Measurements from ENCODE around the gene DBF4B. TPM values are rescaled to one million over a fixed set of nuclear protein-coding genes. Genes with fewer than 3 reads are reported as not detected.

Gene DBF4B
- total RNA-seq, 2 donors from 2014 or later = 18.0 to 48.1 TPM

DNA sequence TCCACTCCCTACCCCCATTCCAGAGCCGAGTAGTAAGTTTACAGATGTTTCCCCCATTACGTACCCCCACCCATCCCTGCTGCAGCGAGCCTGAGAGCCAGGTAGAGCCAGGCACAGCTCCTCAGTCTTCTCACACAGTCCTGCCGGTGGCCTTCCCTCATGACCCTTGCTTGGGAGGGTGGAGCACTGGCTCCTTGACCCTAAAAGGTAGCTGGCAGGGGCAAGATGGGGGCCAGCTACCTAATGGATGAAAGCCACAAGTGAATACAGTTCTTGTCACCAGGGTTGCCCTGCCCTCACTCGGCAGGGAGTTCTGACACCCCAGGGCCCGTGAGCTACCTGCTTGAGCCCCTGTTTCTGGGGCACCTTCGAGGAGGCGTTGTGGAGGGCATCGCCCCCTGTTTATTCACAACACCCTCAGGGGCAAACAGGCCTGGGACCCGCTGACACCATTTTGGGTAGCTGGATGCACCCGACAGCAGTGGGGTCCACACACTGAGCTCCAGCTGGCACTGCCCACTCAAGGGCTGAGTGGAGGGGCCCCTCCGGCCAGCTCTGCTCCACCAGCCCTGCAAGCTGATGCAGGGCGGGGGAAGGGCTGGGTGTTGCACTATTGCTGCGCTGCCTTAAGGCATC is 72.5 kb downstream of the DBF4B start:
- H3K27ac Mint-ChIP-seq = no peak overlapping the region
- no peaks in the 10 kb centered on the region for H3K9me3 Mint-ChIP-seq
- ATAC-seq = no peak
- H3K27me3 Mint-ChIP-seq = peaks cover 0 to 3% of the 10 kb centered on the region in 2 donors
- no peak overlapping the region for H3K4me3 Mint-ChIP-seq
- peaks cover 0 to 11% of the 10 kb centered on the region in 2 donors for H3K4me1 Mint-ChIP-seq (ENCODE audit: low read depth in 2 of 2)
- no peak for DNase-seq (ENCODE audit: low spot score)
- H3K36me3 Mint-ChIP-seq = no peaks in the 10 kb centered on the region

DNA sequence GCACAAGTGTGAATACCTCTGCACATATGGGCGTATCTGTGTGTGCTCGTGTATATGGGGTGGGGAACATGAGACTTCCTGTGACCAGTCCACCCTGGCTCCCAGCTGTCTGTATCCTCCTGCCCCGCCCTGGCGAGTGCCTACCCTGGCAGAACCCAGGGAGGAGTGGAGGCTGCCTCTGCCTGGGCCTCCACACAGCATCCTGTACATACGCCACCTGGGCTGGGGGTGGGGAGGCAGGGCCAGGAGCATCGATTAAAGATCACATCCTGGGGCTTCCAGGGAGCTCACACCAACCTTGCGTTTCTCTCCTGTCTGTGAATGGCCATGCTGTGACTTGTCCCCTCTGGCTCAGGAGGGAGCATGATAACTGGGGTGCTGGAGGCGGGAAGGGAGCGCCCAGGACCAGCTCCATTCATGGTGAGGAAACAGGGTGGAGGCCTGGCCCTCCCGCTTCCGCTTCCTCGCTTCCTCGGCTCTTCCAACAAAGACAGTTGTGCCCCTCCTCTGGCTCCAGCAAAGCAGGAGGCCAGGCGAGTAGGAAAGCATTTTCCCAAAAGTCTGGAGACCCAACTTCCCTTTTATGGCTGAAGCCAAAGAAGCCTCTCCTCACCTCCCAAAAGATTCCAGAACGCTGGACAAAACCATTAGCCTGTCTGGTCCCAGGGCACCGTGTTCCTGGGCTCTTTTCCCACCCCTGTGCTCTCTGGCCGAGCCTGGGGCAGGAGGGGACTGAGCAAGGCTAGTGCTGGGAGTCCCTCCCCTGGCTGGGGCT is 73.3 kb downstream of the DBF4B start:
- Mint-ChIP-seq H3K9me3 (no peaks in the 10 kb centered on the region), H3K27ac (no peak overlapping the region), H3K4me3 (no peak overlapping the region), H3K4me1 (ENCODE audit: low read depth in 2 of 2) (peaks cover 0 to 8% of the 10 kb centered on the region in 2 donors), H3K36me3 (no peaks in the 10 kb centered on the region), H3K27me3 (peaks cover 0 to 3% of the 10 kb centered on the region in 2 donors)
- no peak for ATAC-seq
- no peak for DNase-seq (ENCODE audit: low spot score)

DNA sequence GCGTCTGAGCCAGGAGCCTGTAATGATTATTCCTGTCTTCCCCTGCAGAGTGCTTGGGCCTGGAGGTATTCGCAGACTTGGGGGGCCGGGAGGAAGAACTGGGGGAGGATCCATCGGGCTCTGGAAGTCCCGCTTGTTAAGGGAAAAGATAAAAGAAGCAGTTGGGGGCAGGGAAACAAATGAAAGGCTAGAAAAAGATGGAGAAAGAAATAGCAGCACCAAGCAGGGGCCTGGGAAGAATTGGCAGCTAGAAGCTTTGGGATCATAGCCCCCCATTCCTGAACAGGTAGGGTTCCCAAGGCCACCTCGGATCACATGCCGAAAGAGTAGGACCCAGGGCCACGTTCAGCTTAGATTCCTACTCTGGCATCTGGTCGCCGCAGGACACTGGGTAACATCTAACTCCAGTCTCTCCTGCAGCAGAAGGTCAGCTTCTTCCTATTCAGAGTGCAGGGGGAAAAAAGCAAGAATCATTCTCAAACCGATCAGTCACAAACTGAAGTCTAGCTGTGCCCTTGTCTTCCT is 73.9 kb downstream of the DBF4B start:
- no peak for ATAC-seq
- H3K4me3 Mint-ChIP-seq = no peak overlapping the region

DNA sequence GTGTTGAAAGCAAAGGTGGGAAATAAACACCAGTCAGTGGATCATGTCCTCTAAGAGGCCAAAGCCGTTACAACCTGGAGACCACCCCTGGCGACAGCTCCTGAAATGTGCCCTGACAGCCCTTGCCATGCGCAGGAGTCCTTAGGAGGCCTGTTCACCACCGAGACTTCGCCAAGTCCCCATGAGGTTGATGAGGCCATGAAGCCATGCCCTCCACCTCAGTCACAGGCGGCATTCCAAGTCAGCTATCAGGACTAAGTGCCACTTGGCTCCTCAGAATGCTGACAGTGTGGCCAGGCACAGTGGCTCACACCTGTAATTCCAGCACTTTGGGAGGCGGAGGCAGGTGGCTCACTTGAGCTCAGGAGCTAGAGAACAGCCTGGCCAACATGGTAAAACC is 77.5 kb downstream of the DBF4B start:
- Mint-ChIP-seq H3K27ac (no peak overlapping the region), H3K9me3 (no peaks in the 10 kb centered on the region), H3K4me3 (no peak overlapping the region), H3K36me3 (no peaks in the 10 kb centered on the region), H3K27me3 (no peaks in the 10 kb centered on the region), H3K4me1 (ENCODE audit: low read depth in 2 of 2) (no peaks in the 10 kb centered on the region)
- DNase-seq (ENCODE audit: low spot score) (no peak), ATAC-seq (no peak)

More for the DNA sequence above, 73.9 kb downstream of the DBF4B start:
- H3K9me3 Mint-ChIP-seq = no peaks in the 10 kb centered on the region
- no peak overlapping the region for H3K27ac Mint-ChIP-seq
- peaks cover 0 to 1% of the 10 kb centered on the region in 2 donors for H3K27me3 Mint-ChIP-seq
- H3K36me3 Mint-ChIP-seq = no peaks in the 10 kb centered on the region
- DNase-seq (ENCODE audit: low spot score) = no peak
- H3K4me1 Mint-ChIP-seq (ENCODE audit: low read depth in 2 of 2) = peaks cover 0 to 8% of the 10 kb centered on the region in 2 donors

DNA sequence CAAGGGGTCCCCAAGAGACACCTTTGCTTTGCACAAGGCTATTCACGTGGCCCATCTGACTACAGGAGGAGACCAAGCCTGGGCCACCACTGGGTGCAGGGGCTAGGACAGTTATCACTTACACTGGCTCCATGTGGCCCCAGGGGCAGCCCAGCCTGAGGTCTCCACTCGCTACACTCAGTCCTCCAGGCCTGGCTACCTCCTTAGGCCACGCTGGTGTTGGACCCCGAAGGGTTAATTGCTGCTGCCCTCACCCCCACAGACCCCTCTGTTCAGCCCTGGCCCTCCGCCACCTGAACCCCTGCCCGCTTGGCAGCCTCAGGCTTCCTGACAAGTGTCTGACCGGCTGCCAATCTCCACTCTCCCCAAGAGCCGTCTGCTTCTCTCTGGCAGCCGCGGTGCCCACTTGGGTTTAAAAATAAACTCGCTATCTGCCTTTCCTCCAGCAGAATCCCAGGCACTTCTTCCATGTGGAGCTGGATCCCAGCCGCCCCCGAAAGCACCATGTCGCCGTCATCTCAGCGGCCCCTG is 78.2 kb downstream of the DBF4B start:
- H3K36me3 Mint-ChIP-seq = no peaks in the 10 kb centered on the region
- H3K27me3 Mint-ChIP-seq = no peaks in the 10 kb centered on the region
- H3K4me1 Mint-ChIP-seq (ENCODE audit: low read depth in 2 of 2) = no peaks in the 10 kb centered on the region
- ATAC-seq (peak; percentile 24 to 34), DNase-seq (ENCODE audit: low spot score) (no peak)
- no peak overlapping the region for H3K4me3 Mint-ChIP-seq
- no peaks in the 10 kb centered on the region for H3K9me3 Mint-ChIP-seq
- no peak overlapping the region for H3K27ac Mint-ChIP-seq

DNA sequence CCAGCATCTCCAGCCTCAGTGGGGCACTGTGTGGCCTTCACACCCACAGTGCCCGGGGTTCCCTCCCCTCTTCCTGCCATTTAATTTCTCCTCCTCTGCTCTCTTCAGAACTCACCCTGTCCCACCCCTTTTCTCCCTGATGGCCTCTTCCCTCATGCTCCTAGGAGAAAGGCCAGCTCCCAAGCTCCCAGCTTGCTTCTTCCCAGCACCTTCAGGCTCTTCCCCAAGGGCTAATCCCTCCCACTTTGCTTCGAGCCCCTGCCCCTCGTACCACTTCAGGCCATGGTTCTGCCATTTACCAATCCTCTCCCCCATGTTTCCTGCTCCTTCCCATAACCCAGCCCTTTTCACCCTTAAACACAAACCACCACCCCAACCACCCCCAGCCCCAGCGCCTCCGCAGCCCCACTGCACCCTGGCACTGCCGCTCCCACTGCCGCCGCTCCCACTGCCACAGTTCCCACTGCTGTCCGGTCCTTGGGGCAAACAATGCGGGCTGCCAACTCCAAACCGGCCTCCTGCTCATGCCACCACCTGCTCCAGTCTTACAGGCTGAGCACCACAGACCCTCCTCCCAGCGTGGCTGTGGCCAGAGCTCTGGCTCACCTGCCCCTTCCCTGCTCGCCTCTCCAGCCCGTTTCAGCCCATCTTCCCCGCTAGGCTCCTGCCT is 78.9 kb downstream of the DBF4B start:
- DNase-seq (ENCODE audit: low spot score) = no peak
- ATAC-seq = peak in 1 of 2 donors; percentile 29
- Mint-ChIP-seq H3K9me3 (no peaks in the 10 kb centered on the region), H3K4me1 (ENCODE audit: low read depth in 2 of 2) (no peaks in the 10 kb centered on the region), H3K27me3 (no peaks in the 10 kb centered on the region), H3K36me3 (no peaks in the 10 kb centered on the region), H3K4me3 (no peak overlapping the region), H3K27ac (no peak overlapping the region)

DNA sequence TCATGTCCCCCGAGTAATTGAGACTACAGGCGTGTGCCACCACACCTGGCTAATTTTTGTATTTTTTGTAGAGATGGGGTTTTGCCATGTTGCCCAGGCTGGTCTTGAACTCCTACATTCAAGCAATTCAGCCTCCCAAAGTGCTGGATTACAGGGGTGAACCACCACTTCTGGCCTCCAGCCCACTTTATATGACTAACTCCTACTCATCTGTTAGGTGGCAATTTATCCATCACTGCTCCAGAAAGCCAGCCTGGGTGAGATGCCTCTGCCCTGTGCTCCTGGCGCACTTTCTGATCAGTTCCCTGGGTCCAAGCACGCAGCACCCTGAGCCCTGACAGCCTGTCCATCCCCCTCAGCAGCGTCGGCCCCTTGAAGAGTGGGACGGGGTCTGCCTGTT is 79.7 kb downstream of the DBF4B start:
- H3K9me3 Mint-ChIP-seq = no peaks in the 10 kb centered on the region
- no peak for ATAC-seq
- H3K27me3 Mint-ChIP-seq = no peaks in the 10 kb centered on the region
- no peaks in the 10 kb centered on the region for H3K36me3 Mint-ChIP-seq
- H3K4me1 Mint-ChIP-seq (ENCODE audit: low read depth in 2 of 2) = no peaks in the 10 kb centered on the region
- no peak overlapping the region for H3K4me3 Mint-ChIP-seq
- no peak for DNase-seq (ENCODE audit: low spot score)
- no peak overlapping the region for H3K27ac Mint-ChIP-seq

DNA sequence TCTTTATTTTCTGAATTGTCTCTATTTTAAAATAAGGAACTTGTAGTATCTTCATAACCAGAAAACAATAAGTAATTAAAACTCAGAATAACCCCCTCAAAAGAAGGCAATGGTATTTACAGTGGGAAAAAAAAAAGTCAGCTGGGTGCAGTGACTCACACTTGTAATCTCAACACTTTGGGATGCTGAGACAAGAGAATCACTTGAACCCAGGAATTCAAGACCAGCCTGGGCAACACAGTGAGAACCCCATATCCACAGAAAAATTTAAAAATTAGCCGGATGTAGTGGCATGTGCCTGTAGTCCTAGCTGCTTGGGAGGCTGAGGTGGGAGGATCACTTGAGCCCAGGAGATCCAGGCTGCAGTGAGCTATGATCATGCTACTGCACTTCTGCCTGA is 83.8 kb downstream of the DBF4B start:
- Mint-ChIP-seq H3K4me3 (no peak overlapping the region), H3K27me3 (peaks cover 0 to 5% of the 10 kb centered on the region in 2 donors), H3K36me3 (no peaks in the 10 kb centered on the region), H3K9me3 (no peaks in the 10 kb centered on the region), H3K27ac (no peak overlapping the region), H3K4me1 (ENCODE audit: low read depth in 2 of 2) (no peaks in the 10 kb centered on the region)
- no peak for ATAC-seq
- no peak for DNase-seq (ENCODE audit: low spot score)

DNA sequence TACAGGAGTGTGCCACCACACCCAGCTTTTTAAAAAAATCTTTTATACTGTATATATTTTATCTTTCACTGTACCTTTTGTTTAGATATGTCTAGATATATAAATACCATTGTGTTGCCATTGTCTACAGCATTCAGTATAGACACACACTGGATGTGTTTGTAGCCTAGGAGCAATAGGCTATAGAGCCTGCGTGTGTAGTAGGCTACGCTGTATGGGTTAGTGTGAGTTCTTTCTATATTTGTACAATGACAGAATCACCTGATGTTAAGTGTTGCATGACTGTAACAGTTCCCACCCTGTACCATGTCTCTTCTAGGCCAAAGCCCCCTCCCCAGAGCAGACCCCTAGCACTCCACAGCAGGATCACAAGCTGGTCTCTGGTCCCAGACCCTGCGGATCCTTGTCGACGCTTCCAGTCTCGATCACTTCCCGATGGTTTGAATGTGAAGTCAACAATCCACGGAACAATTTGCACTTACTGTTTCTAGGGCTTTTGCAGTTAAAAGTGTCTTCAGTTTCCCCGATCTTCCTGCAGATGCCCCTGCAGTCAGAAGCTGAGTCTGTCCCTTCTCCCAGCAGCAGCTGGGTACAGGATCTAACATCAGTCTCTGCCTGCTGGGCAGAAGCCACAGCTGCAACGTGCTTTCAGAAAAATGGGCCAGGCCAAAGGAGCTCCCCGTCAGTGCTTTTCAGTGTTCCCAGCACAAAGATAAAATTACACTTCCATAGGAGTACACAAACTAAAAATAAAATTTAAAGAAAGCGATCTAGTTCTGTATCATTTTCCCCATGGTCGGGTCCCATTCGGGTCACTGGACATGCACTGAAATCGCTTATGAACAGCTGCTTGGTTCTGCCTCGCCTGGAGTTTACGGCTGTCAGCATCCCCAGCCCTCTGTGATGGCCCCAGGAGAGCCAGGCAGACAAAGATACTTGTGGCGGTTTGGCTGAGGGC is 85.7 kb downstream of the DBF4B start:
- Mint-ChIP-seq H3K4me1 (ENCODE audit: low read depth in 2 of 2) (no peaks in the 10 kb centered on the region), H3K36me3 (no peaks in the 10 kb centered on the region), H3K27ac (peak overlapping the region in 1 of 2 donors; percentile 68), H3K9me3 (no peaks in the 10 kb centered on the region), H3K27me3 (peaks cover 0 to 5% of the 10 kb centered on the region in 2 donors), H3K4me3 (no peak overlapping the region)
- ATAC-seq (no peak), DNase-seq (ENCODE audit: low spot score) (no peak)

DNA sequence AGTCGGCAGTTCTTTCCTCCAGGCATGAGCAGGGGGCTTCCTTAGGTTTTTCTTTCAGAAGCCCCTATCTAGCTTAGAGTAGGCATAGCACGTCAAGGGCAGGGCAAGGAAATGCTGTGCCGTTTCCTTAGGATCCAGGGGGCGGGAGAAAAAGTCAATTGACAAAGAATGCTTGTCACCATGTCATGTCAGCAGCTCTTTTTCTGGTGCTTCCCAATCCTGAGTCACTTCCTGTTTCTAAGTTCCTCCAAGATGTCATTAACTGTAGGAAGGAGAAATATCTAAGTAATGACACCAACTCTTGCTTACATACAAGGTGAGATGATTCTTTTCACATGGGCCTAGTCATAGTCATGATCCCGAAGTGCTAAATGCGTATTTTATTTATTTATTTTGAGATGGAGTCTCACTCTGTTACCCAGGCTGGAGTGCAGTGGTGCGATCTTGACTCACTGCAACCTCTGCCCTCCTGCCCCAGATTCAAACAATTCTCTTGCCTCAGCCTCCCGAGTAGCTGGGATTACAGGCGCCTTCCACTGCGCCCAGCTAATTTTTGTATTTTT is 86.5 kb downstream of the DBF4B start:
- Mint-ChIP-seq H3K9me3 (no peaks in the 10 kb centered on the region), H3K4me3 (no peak overlapping the region), H3K4me1 (ENCODE audit: low read depth in 2 of 2) (no peaks in the 10 kb centered on the region), H3K36me3 (no peaks in the 10 kb centered on the region), H3K27ac (peak overlapping the region in 1 of 2 donors; percentile 68), H3K27me3 (peaks cover 0 to 5% of the 10 kb centered on the region in 2 donors)
- no peak for ATAC-seq
- DNase-seq (ENCODE audit: low spot score) = no peak

DNA sequence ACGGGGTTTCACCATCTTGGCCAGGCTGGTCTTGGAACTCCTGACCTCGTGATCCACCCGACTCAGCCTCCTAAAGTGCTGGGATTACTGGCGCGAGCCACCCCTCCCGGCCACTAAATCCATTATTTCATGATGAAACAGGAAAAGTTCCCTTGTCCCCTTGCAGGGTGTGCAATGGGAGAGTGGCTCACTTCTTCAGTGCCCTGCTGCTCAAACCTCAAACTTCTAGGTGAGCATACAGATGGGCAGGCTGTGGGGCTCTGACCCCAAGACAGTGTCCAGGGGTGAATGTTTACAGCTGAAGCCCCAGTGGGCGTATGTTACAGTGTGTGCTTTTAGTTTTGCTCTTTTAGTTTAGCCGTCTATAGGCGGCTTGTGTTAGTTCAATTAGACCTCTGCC is 87.0 kb downstream of the DBF4B start:
- Mint-ChIP-seq H3K27me3 (peaks cover 0 to 5% of the 10 kb centered on the region in 2 donors), H3K36me3 (no peaks in the 10 kb centered on the region), H3K4me1 (ENCODE audit: low read depth in 2 of 2) (no peaks in the 10 kb centered on the region), H3K9me3 (no peaks in the 10 kb centered on the region), H3K27ac (no peak overlapping the region), H3K4me3 (no peak overlapping the region)
- ATAC-seq (no peak), DNase-seq (ENCODE audit: low spot score) (no peak)

DNA sequence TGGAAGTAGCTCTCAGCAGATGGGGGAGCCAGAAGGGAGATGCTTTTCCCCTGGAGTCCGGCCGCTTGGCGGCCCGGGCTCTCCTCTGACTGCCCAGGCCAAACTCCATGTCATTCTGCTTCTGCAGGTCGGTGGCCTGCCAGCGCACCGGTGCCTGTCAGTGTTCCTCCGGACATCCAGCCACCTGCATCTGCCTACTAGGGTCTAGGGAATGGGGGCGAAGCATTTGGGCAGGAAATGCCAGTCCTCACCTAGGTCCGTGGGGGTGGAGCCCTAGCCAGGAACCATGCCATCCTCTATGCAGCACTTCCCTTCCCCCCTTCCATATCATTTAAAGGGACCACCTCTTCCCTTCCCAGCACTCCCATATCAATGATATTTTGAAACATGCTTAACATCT is 87.5 kb downstream of the DBF4B start:
- no peak overlapping the region for H3K4me3 Mint-ChIP-seq
- ATAC-seq (no peak), DNase-seq (ENCODE audit: low spot score) (no peak)
- no peaks in the 10 kb centered on the region for H3K4me1 Mint-ChIP-seq (ENCODE audit: low read depth in 2 of 2)
- H3K27ac Mint-ChIP-seq = no peak overlapping the region
- H3K27me3 Mint-ChIP-seq = peaks cover 0 to 5% of the 10 kb centered on the region in 2 donors
- no peaks in the 10 kb centered on the region for H3K36me3 Mint-ChIP-seq
- no peaks in the 10 kb centered on the region for H3K9me3 Mint-ChIP-seq

DNA sequence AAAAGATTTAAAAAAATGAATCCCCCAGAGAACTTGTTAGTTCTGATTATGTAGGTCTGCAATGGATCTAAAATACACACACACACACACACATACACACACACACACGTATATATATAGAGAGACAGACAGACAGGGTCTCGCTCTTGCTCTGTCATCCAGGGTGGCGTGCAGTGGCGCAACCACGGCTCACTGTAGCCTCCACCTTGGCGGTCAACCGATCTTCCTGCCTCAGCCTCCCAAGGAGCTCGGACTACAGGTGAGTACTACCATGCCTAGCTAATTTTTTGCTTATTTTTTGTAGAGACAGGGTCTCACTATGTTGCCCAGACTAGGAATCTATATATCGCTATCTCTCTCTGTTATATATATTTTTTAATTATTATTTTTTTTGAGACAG is 88.3 kb downstream of the DBF4B start:
- Mint-ChIP-seq H3K36me3 (no peaks in the 10 kb centered on the region), H3K27ac (no peak overlapping the region), H3K9me3 (no peaks in the 10 kb centered on the region), H3K4me1 (ENCODE audit: low read depth in 2 of 2) (no peaks in the 10 kb centered on the region), H3K27me3 (peaks cover 0 to 5% of the 10 kb centered on the region in 2 donors), H3K4me3 (no peak overlapping the region)
- DNase-seq (ENCODE audit: low spot score) (no peak), ATAC-seq (no peak)

All from natural killer cell treated with Interleukin-12 subunit alpha and Interleukin-12 subunit beta and Interleukin-15 and Interleukin-18, amount 100 ng/mL, for 72 hours (primary cell).